H1 (cell line): Measurements from ENCODE around the gene EGFLAM. TPM values are rescaled to one million over a fixed set of nuclear protein-coding genes. Genes with fewer than 3 reads are reported as not detected.

Experiments
- CTCF ChIA-PET: fragments of 300-600 bp; sonication (Branson Sonifier 250); formaldehyde crosslinking; loops from one replicate; lab custom pipeline; 2021; ENCODE audit not compliant: partially characterized antibody; lab: Charles Lee
- POLR2A ChIA-PET: fragments of 300-600 bp; sonication (Branson Sonifier 250); formaldehyde crosslinking; loops from one replicate; lab custom pipeline; 2021; ENCODE audit warnings: inconsistent platforms; ENCODE audit not compliant: partially characterized antibody; lab: Charles Lee
- DNase-seq, 2 experiments: peaks; one replicate each; pipeline versions ENCODE4 v3.0.0 to v3.0.0-alpha.2; 2010 to 2022; ENCODE audit warnings: low spot score in 2 of 2, low read depth in 1 of 2, mixed read lengths in 1 of 2
- FAIRE-seq: peaks from 2 replicates; lab custom pipeline; 2011; peaks lifted over from hg19 to GRCh38; lab: Jason Lieb, UNC
- H2AFZ ChIP-seq: 2 replicates; pipeline ENCODE4 v1.8.1; 2012; ENCODE audit warnings: low read length, inconsistent platforms
- H2AK5ac ChIP-seq: 2 replicates; pipeline ENCODE4 v1.6.1; 2013; ENCODE audit warnings: low read depth, low read length
- H2BK120ac ChIP-seq: replicated peaks from 2 replicates; pipeline ENCODE3; 2013; ENCODE audit warnings: low read depth, low read length, inconsistent platforms
- H2BK12ac ChIP-seq: 2 replicates; pipeline ENCODE4 v1.6.1; 2013; ENCODE audit warnings: low read depth, low read length
- H2BK15ac ChIP-seq: 2 replicates; pipeline ENCODE4 v1.6.1; 2013; ENCODE audit warnings: low read length
- H2BK20ac ChIP-seq: 2 replicates; pipeline ENCODE4 v1.6.1; 2013; ENCODE audit warnings: low read length
- H2BK5ac ChIP-seq: 2 replicates; pipeline ENCODE4 v1.6.1; 2013; ENCODE audit warnings: low read depth, low read length
- H3K14ac ChIP-seq: 2 replicates; pipeline ENCODE4 v1.6.1; 2013; ENCODE audit warnings: inconsistent platforms; ENCODE audit not compliant: insufficient read length
- H3K18ac ChIP-seq: 2 replicates; pipeline ENCODE4 v1.6.1; 2013; ENCODE audit warnings: low read length; ENCODE audit errors: extremely low read depth
- H3K23ac ChIP-seq: 2 replicates; pipeline ENCODE4 v1.6.1; 2013; ENCODE audit warnings: inconsistent platforms; ENCODE audit not compliant: insufficient read length
- H3K23me2 ChIP-seq: 2 replicates; pipeline ENCODE4 v1.6.1; 2013; ENCODE audit warnings: low read depth, low read length
- H3K27ac ChIP-seq: 2 replicates; pipeline ENCODE4 v1.6.1; 2011; ENCODE audit warnings: low read depth, low read length, inconsistent platforms
- H3K27me3 ChIP-seq, 4 experiments: replicated peaks in 1 of 4; 1 replicate in 1 of 4; 2 replicates in 3 of 4; pipeline versions ENCODE4 v1.6.1 to v1.8.1; 2011 to 2013; ENCODE audit warnings: low read length in 3 of 4, mild to moderate bottlenecking in 3 of 4, inconsistent platforms in 2 of 4, mixed read lengths in 2 of 4, moderate library complexity in 1 of 4; ENCODE audit not compliant: control insufficient read depth in 3 of 4, insufficient read depth in 3 of 4; ENCODE audit errors: extremely low read depth in 1 of 4
- H3K36me3 ChIP-seq, 4 experiments: 2 replicates each; pipeline versions ENCODE4 v1.6.1 to v1.8.1; 2011 to 2013; ENCODE audit warnings: mild to moderate bottlenecking in 4 of 4, low read length in 3 of 4, moderate library complexity in 2 of 4, control low read depth in 1 of 4, inconsistent platforms in 1 of 4; ENCODE audit not compliant: insufficient read depth in 4 of 4, control insufficient read depth in 2 of 4
- H3K4ac ChIP-seq: replicated peaks from 2 replicates; pipeline ENCODE3; 2013; ENCODE audit warnings: low read length, low read depth, mixed read lengths, inconsistent platforms; ENCODE audit not compliant: insufficient read length
- H3K4me1 ChIP-seq, 4 experiments: replicated peaks in 1 of 4; 1 replicate in 1 of 4; 2 replicates in 3 of 4; pipeline versions ENCODE4 v1.6.1 to v1.8.1; 2011 to 2013; ENCODE audit warnings: low read length in 3 of 4, inconsistent platforms in 2 of 4, mixed read lengths in 1 of 4; ENCODE audit not compliant: insufficient read depth in 4 of 4, control insufficient read depth in 3 of 4
- H3K4me2 ChIP-seq, 2 experiments: 2 replicates each; pipeline versions ENCODE4 v1.6.1 to v1.8.1; 2011 to 2013; ENCODE audit warnings: low read depth in 2 of 2, low read length in 2 of 2, control low read depth in 1 of 2, inconsistent platforms in 1 of 2, mild to moderate bottlenecking in 1 of 2; ENCODE audit not compliant: insufficient read depth in 1 of 2
- H3K4me3 ChIP-seq, 4 experiments: fragments of 200-600, 300-600 bp in 1 of 4; sonication (generic), shearing (Covaris generic), sonication (Bioruptor Twin) in 1 of 4; 2 replicates each; pipeline versions ENCODE4 v1.5.1 to v1.8.1; 2011 to 2016; ENCODE audit warnings: low read length in 4 of 4, low read depth in 3 of 4, control low read depth in 2 of 4, inconsistent platforms in 2 of 4, mild to moderate bottlenecking in 2 of 4, mixed read lengths in 1 of 4, moderate library complexity in 1 of 4; ENCODE audit not compliant: insufficient read depth in 2 of 4; ENCODE audit errors: extremely low read depth in 1 of 4
- H3K56ac ChIP-seq: replicated peaks from 2 replicates; pipeline ENCODE3; 2013; ENCODE audit warnings: low read depth, mild to moderate bottlenecking, mixed read lengths, low read length, inconsistent platforms; ENCODE audit not compliant: insufficient read length
- H3K79me1 ChIP-seq: 2 replicates; pipeline ENCODE4 v1.6.1; 2013; ENCODE audit warnings: low read depth, low read length, control low read depth
- H3K79me2 ChIP-seq, 2 experiments: 2 replicates each; pipeline versions ENCODE4 v1.6.1 to v1.8.1; 2012 to 2013; ENCODE audit warnings: low read length in 2 of 2, mild to moderate bottlenecking in 2 of 2, inconsistent platforms in 1 of 2; ENCODE audit not compliant: insufficient read depth in 2 of 2, control insufficient read depth in 1 of 2
- H3K9ac ChIP-seq, 4 experiments: replicated peaks in 1 of 4; 1 replicate in 1 of 4; 2 replicates in 3 of 4; pipeline versions ENCODE4 v1.6.1 to v1.8.1; 2011 to 2013; ENCODE audit warnings: low read depth in 3 of 4, low read length in 3 of 4, control low read depth in 2 of 4, mild to moderate bottlenecking in 2 of 4, moderate library complexity in 2 of 4, inconsistent platforms in 1 of 4; ENCODE audit errors: extremely low read depth in 1 of 4
- H3K9me3 ChIP-seq, 2 experiments: 2 replicates each; pipeline versions ENCODE4 v1.6.1 to v1.8.1; 2012 to 2013; ENCODE audit warnings: mild to moderate bottlenecking in 2 of 2, moderate library complexity in 2 of 2, control low read depth in 1 of 2, inconsistent platforms in 1 of 2, low read depth in 1 of 2, low read length in 1 of 2, mixed read lengths in 1 of 2; ENCODE audit not compliant: insufficient read depth in 2 of 2
- H4K20me1 ChIP-seq, 2 experiments: replicated peaks in 1 of 2; 2 replicates each; pipeline versions ENCODE3 to v1.8.1; 2011 to 2013; ENCODE audit warnings: inconsistent platforms in 2 of 2, low read length in 2 of 2, mild to moderate bottlenecking in 1 of 2; ENCODE audit not compliant: insufficient read depth in 2 of 2, control insufficient read depth in 1 of 2
- H4K5ac ChIP-seq: 2 replicates; pipeline ENCODE4 v1.6.1; 2013; ENCODE audit warnings: low read length, low read depth, mixed read lengths, inconsistent platforms; ENCODE audit not compliant: insufficient read length
- H4K8ac ChIP-seq: 2 replicates; pipeline ENCODE4 v1.8.0; 2013; ENCODE audit warnings: mild to moderate bottlenecking, moderate library complexity, low read length, inconsistent platforms; ENCODE audit not compliant: insufficient read depth; ENCODE audit errors: extremely low read depth
- H4K91ac ChIP-seq: replicated peaks from 2 replicates; pipeline ENCODE3; 2013; ENCODE audit warnings: low read length, mixed read lengths, inconsistent platforms; ENCODE audit not compliant: insufficient read length
- CTBP2 ChIP-seq: IDR thresholded peaks from 2 replicates; pipeline ENCODE4 v1.7.0; 2011; ENCODE audit warnings: borderline replicate concordance, mild to moderate bottlenecking, moderate library complexity, mixed read lengths, low read length; ENCODE audit not compliant: insufficient read depth, insufficient read length
- EGR1 ChIP-seq: IDR thresholded peaks from 2 replicates; pipeline ENCODE4 v1.6.1; 2011; ENCODE audit warnings: low read depth, low read length, borderline replicate concordance
- EZH2 ChIP-seq: fragments of 200-600 bp; sonication (generic); IDR thresholded peaks from 2 replicates; pipeline ENCODE4 v1.7.1; 2012; ENCODE audit warnings: low read depth, mild to moderate bottlenecking, moderate library complexity, low read length, inconsistent platforms; ENCODE audit not compliant: severe bottlenecking
- GABPA ChIP-seq: IDR thresholded peaks from 2 replicates; pipeline ENCODE4 v1.6.1; 2011; ENCODE audit warnings: mild to moderate bottlenecking, low read length, moderate library complexity, borderline replicate concordance; ENCODE audit not compliant: insufficient read depth
- RBBP5 ChIP-seq: IDR thresholded peaks from 2 replicates; pipeline ENCODE4 v1.7.1; 2012; ENCODE audit warnings: low read depth, mild to moderate bottlenecking, inconsistent platforms, low read length, moderate library complexity, borderline replicate concordance
- TAF1 ChIP-seq: IDR thresholded peaks from 2 replicates; pipeline ENCODE4 v1.6.1; 2011; ENCODE audit warnings: mild to moderate bottlenecking, low read depth, low read length
- TCF12 ChIP-seq: IDR thresholded peaks from 2 replicates; pipeline ENCODE4 v1.6.1; 2011; ENCODE audit warnings: low read depth, mild to moderate bottlenecking, low read length
- TEAD4 ChIP-seq: IDR thresholded peaks from 2 replicates; pipeline ENCODE4 v1.6.1; 2012; ENCODE audit warnings: low read depth, low read length, inconsistent platforms, mixed read lengths
- WGBS, 2 experiments: shearing (Covaris generic) in 1 of 2; methylation state at CpG; one replicate each; pipeline versions ENCODE4 v1.1.6 to v1.1.7; 2013 to 2015; ENCODE audit warnings: low lambda C conversion rate in 2 of 2, mixed read lengths in 2 of 2, inconsistent platforms in 1 of 2, low coverage in 1 of 2, missing lambda C conversion rate in 1 of 2; ENCODE audit not compliant: insufficient replicate concordance in 2 of 2, insufficient coverage in 1 of 2, insufficient read length in 1 of 2; ENCODE audit errors: extremely low coverage in 1 of 2, missing lambda C conversion rate in 1 of 2; 5-methylcytosine and 5-hydroxymethylcytosine counted together
- polyA plus RNA-seq, 7 experiments: library from polyadenylated mRNA; depleted of rRNA in 3 of 7; stranded (reverse) in 5 of 7; unstranded in 2 of 7; fragments of >200 nt in 5 of 7; fragments of 200-250 nt in 2 of 7; gene quantifications; 1 replicate in 5 of 7; 2 replicates in 1 of 7; 4 replicates in 1 of 7; pipeline versions ENCODE4 v1.2.1 to v1.2.3, GENCODE V29; 2011 to 2013; ENCODE audit warnings: missing spikeins in 2 of 7, mixed read lengths in 2 of 7
- total RNA-seq: library from RNA; stranded (reverse); fragmentation: NEBNext Ultra II Directional; extraction: Animal tissue kit (Norgen Biotek cat#: 25700); gene quantifications from 2 replicates; pipeline ENCODE4 v1.2.1, GENCODE V29; 2021

The EGFLAM gene
- total and polyA plus RNA-seq, 2 of the 8 experiments (the other 6 are each of a cell fraction or from before 2014, with no cell fraction given), result 0.20 to 0.24 TPM

GRCh38 chr5:38452201-38452600 is 193.8 kb downstream of the EGFLAM start:
- Histone ChIP-seq H3K27me3 (no peaks in the 10 kb centered on the region), H2BK15ac (no peak overlapping the region), H3K79me2 (no peaks in the 10 kb centered on the region), H3K4me1 (no peaks in the 10 kb centered on the region; a peak in 1 of 7 replicates), H3K23ac (no peak overlapping the region), H3K9ac (no peak overlapping the region), H4K5ac (no peak overlapping the region), H2AK5ac (no peak overlapping the region), H3K4me3 (no peak overlapping the region), H3K36me3 (no peaks in the 10 kb centered on the region), H3K79me1 (no peaks in the 10 kb centered on the region), H3K4me2 (no peak overlapping the region), H2AFZ (no peak overlapping the region), H3K27ac (no peak overlapping the region), H2BK5ac (no peak overlapping the region), H2BK20ac (no peak overlapping the region), H3K9me3 (no peaks in the 10 kb centered on the region), H3K14ac (no peak overlapping the region), H3K23me2 (peaks cover 1% of the 10 kb centered on the region; the same call in 1 of the 2 replicates), H2BK120ac (no peak overlapping the region), H2BK12ac (no peak overlapping the region), H3K4ac (no peak overlapping the region), H4K8ac (no peak overlapping the region), H3K56ac (no peak overlapping the region), H4K20me1 (no peaks in the 10 kb centered on the region), H3K18ac (no peak overlapping the region), H4K91ac (no peak overlapping the region)
- WGBS, 2 experiments, result 93% methylated on average over 4 of the region's 4 CpGs; no CpG with 5 or more reads in 1 of the 2 experiments
- ChIA-PET POLR2A (no interaction called here), CTCF (interaction anchor here (0.9 to 2.3 kb wide), 4 partner anchors 9 to 94 kb away, joined by 3 to 14 read pairs (median 3); no protein-coding TSS in a partner anchor)
- FAIRE-seq (no peak), DNase-seq (peak in 1 of 2 experiments; percentile 4)
- TF ChIP-seq EZH2, result no peak
- no peak for TF ChIP-seq RBBP5
- TF ChIP-seq EGR1, result no peak
- TF ChIP-seq TAF1, result no peak
- no peak for TF ChIP-seq TEAD4
- no peak for TF ChIP-seq GABPA
- no peak for TF ChIP-seq TCF12
- TF ChIP-seq CTBP2, result no peak
